Keratinocyte (primary cell): ENCODE data around the gene MSI1.

Source experiments
- CTCF ChIP-seq, 3 experiments: IDR thresholded peaks in 1 of 3; conservative IDR thresholded peaks in 1 of 3; optimal IDR thresholded peaks in 1 of 3; 2 replicates in 2 of 3; 3 replicates in 1 of 3; pipeline versions ENCODE3 to v1.5.1; 2011; ENCODE audit warnings: low read length in 3 of 3, mild to moderate bottlenecking in 3 of 3, moderate library complexity in 2 of 3, control low read depth in 1 of 3, inconsistent platforms in 1 of 3; ENCODE audit not compliant: insufficient read depth in 2 of 3; ENCODE audit errors: extremely low read depth in 1 of 3
- EZH2 ChIP-seq: IDR thresholded peaks from one replicate; pipeline ENCODE4 v1.6.1; 2012; ENCODE audit warnings: inconsistent platforms, mild to moderate bottlenecking, low read length, moderate library complexity

DNA sequence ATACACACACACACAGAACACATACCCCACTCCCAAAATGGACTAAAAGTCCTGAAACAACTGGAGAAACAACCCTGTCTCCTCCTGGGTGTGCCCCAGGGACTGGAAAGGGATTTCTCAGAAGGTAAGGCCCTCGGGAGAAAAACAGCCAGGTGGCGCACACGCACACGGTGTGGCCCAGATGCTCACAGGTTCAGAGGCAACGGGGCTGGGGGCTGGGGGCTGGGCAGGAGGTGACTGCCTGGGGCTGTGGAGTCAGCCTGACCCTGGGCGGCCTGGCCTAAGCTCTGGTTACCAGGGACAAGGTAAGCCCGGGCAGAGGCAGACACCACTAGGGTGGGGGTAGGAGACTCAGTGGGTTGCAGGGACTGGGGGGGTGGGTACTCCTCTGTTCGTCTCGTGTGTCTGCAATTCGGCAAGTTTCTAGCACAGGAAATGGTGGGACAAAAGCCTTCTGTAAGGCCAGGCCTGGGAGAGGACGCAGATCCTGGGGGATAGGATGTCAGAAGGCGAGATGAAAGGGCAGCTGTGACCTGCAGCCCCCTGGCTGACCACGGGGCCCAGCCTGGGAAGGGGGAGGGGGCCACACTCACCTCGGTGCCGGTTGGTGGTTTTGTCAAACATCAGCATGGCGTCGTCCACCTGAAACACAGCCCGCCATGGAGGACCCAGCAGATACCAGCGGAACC is 10.4 kb downstream of the MSI1 start:
- peak in 1 of 3 experiments; percentile 28 for TF ChIP-seq CTCF (optimal IDR thresholded peaks at IDR 0.05 in 1 of 3, IDR thresholded peaks at IDR 0.05 in 1 of 3, conservative IDR thresholded peaks at IDR 0.05 in 1 of 3; ENCODE audit: extremely low read depth in 1 of 3, insufficient read depth in 2 of 3, low read length in 3 of 3)
- TF ChIP-seq EZH2: no peak
